ENCODE results near the gene PLEKHA1. TPM values are rescaled to one million over a fixed set of nuclear protein-coding genes. Genes with fewer than 3 reads are reported as not detected.
A peak's percentile ranks its signal among the peaks of the same experiment; 100 is the strongest.

Gene PLEKHA1
- total and polyA plus RNA-seq, 2 experiments from 2014 or later: 25.8 to 36.6 TPM

GRCh38 chr10:122461729-122462532, 87.4 kb downstream of the PLEKHA1 start:
- peak overlapping the region; percentile 92 for H2AFZ ChIP-seq
- peaks cover 52% of the 10 kb centered on the region for H3K27me3 ChIP-seq (ENCODE audit: insufficient read depth)

DNA sequence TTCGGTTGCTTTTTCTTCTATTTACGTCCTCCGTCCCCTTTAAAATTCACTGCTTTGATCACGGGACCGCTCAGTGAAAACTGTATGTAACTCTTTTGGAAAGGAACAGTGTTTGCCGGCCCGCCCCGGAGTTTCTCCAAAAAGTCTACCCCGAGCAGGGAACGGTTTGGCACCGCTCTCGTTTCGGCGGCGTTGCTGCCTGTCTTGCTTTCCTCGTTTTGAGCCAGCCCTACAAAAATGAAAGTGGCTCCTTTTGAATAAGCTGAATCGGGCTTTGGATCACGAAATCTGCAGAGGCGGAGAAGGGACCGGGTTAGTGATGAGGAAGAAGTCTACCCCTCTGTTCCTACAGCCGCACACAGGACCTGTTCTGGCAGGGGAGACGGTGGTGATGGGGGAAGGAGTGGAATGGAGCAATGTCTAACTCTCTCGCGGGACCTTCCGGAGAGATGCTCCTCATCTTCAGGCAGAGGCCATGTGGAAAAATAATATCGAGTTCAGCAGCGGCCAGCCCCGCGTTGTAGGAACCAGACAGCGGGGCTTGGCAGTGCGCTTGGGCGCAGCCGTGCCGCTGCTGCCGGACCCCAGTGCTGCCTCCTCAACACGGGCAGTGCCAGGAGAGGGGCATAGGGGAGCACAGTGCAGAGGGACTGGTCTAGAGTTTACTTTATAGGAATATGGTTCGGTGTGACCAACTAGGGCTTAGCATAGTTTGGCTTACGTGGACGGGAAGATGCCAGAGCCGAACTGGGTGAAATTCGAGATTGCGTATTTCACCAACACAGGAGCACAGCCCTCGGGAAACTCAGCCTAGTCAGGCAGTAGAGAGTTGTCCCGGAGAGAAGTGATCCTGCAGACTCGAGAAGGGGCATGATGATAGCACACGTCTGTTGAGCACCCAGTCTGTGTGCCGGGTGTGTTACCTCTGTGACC, 88.3 kb downstream of the PLEKHA1 start:
- H3K27me3 Mint-ChIP-seq (ENCODE audit: insufficient read depth, low read depth, poor library complexity): peaks cover 52% of the 10 kb centered on the region
- peaks cover 36% of the 10 kb centered on the region for H3K4me1 Mint-ChIP-seq
- H3K27me3 ChIP-seq (ENCODE audit: insufficient read depth): peaks cover 52% of the 10 kb centered on the region
- H3K9me3 Mint-ChIP-seq: no peaks in the 10 kb centered on the region
- H3K4me2 ChIP-seq: peak overlapping the region; percentile 91
- peak overlapping the region; percentile 92 for H2AFZ ChIP-seq
- no peaks in the 10 kb centered on the region; the same call in 1 of the 2 replicates for H4K20me1 ChIP-seq (replicated peaks; ENCODE audit: insufficient read depth)
- no peaks in the 10 kb centered on the region; the same call in 2 of the 3 replicates for H3K36me3 Mint-ChIP-seq (ENCODE audit: low read depth)
- ATAC-seq (peak; percentile 13), DNase-seq (ENCODE audit: low spot score) (no peak)
- H3F3A ChIP-seq (replicated peaks; ENCODE audit: low read depth): 0 out of 2 replicates have a peak, but pooled peaks cover 6% of the 10 kb centered on the region
- no peak overlapping the region for H3K27ac ChIP-seq (ENCODE audit: low read depth)
- H3K36me3 ChIP-seq (ENCODE audit: insufficient read depth): no peaks in the 10 kb centered on the region
- H3K27ac Mint-ChIP-seq: no peak overlapping the region
- H3K79me2 ChIP-seq (replicated peaks; ENCODE audit: insufficient read depth): no peaks in the 10 kb centered on the region
- H3K9me2 ChIP-seq (ENCODE audit: insufficient read depth): no peaks in the 10 kb centered on the region
- H3K4me1 ChIP-seq (ENCODE audit: insufficient read depth): peaks cover 16% of the 10 kb centered on the region
- TF ChIP-seq CREB1 (CRISPR knock-in tag; IDR thresholded peaks at IDR 0.05; ENCODE audit: low read depth): no peak
- peak; percentile 85 for TF ChIP-seq EZH2 (IDR thresholded peaks at IDR 0.05; ENCODE audit: low read depth, unreplicated experiment)
- H3K4me3 ChIP-seq: peak overlapping the region; percentile 75
- peak overlapping the region; percentile 81 for H3K4me3 Mint-ChIP-seq

More at GRCh38 chr10:122461729-122462532, 87.4 kb downstream of the PLEKHA1 start:
- H3K4me2 ChIP-seq: peak overlapping the region; percentile 91
- Mint-ChIP-seq H3K4me1 (peaks cover 36% of the 10 kb centered on the region), H3K27ac (no peak overlapping the region), H3K9me3 (no peaks in the 10 kb centered on the region), H3K36me3 (ENCODE audit: low read depth) (no peaks in the 10 kb centered on the region; the same call in 2 of the 3 replicates), H3K4me3 (peak overlapping the region; percentile 81), H3K27me3 (ENCODE audit: insufficient read depth, low read depth, poor library complexity) (peaks cover 53% of the 10 kb centered on the region)
- H3K79me2 ChIP-seq (replicated peaks; ENCODE audit: insufficient read depth): no peaks in the 10 kb centered on the region
- DNase-seq (ENCODE audit: low spot score) (peak; percentile 51), ATAC-seq (peak; percentile 37)
- no peaks in the 10 kb centered on the region; the same call in 1 of the 2 replicates for H4K20me1 ChIP-seq (replicated peaks; ENCODE audit: insufficient read depth)
- peaks cover 16% of the 10 kb centered on the region for H3K4me1 ChIP-seq (ENCODE audit: insufficient read depth)
- TF ChIP-seq ZNF331 (CRISPR knock-in tag; IDR thresholded peaks at IDR 0.05; ENCODE audit: low read depth) (no peak), CTCF (conservative IDR thresholded peaks at IDR 0.05; ENCODE audit: low read depth in 2 of 2) (no peak), NANOG (IDR thresholded peaks at IDR 0.05; ENCODE audit: borderline replicate concordance) (no peak), EZH2phosphoT487 (IDR thresholded peaks at IDR 0.05; ENCODE audit: unreplicated experiment) (peak; percentile 63), ZNF114 (CRISPR knock-in tag; IDR thresholded peaks at IDR 0.05) (no peak)
- no peaks in the 10 kb centered on the region for H3K36me3 ChIP-seq (ENCODE audit: insufficient read depth)
- H3K27ac ChIP-seq (ENCODE audit: low read depth): no peak overlapping the region
- peak overlapping the region; percentile 75 for H3K4me3 ChIP-seq
- H3K9me2 ChIP-seq (ENCODE audit: insufficient read depth): no peaks in the 10 kb centered on the region
- H3F3A ChIP-seq (replicated peaks; ENCODE audit: low read depth): 0 out of 2 replicates have a peak, but pooled peaks cover 6% of the 10 kb centered on the region
